ENCODE measurements around the gene ATP6AP2. TPM values are rescaled to one million over a fixed set of nuclear protein-coding genes. Genes with fewer than 3 reads are reported as not detected.

Gene ATP6AP2, protein sequence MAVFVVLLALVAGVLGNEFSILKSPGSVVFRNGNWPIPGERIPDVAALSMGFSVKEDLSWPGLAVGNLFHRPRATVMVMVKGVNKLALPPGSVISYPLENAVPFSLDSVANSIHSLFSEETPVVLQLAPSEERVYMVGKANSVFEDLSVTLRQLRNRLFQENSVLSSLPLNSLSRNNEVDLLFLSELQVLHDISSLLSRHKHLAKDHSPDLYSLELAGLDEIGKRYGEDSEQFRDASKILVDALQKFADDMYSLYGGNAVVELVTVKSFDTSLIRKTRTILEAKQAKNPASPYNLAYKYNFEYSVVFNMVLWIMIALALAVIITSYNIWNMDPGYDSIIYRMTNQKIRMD
- total RNA-seq: 75.3 and 76.7 TPM in 2 replicates

DNA sequence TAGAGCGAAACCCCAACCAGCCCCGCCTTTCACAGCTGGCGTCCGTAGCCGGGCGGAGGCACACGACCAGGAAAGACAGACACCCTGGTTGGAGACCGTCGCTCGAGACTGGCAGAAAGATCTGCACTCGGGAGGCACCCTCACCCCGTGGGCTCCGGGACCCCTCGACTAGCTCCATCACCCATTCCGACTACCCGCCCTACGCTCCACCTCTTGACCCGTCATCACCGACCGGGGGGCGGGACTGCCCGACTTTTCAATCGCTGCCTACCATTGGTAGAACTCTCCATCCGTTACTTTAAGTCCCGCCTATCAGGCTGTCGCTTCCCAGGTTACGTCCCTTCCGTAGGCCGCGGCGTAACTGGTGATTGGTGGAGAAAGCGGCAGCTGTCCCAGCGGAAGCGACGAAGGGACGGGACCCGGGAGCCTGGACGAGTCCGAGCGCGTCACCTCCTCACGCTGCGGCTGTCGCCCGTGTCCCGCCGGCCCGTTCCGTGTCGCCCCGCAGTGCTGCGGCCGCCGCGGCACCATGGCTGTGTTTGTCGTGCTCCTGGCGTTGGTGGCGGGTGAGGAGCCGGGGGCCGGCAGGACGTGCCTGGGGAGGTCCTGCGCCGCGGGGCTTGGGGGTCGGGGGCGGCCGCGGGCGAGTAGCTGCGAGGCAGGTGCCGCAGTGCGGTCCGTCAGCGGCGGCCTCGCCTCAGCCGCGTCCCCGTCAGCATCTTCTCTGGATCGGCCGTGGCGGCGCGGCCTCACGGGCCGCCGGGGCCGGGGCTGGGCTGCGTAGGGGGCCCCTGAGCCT is at the start of gene ATP6AP2:
Gene ATP6AP2 (plus strand): TSS at position 434 of the 799 bp plus-strand sequence. CDS start 96 bp downstream, at position 530.
- intact Hi-C loops (cut with micrococcal nuclease): loop anchor here (1.0 to 10.0 kb wide), 11 partner anchors 9 to 1770 kb away; partner anchors contain the start of genes CXorf38 and USP9X

DNA sequence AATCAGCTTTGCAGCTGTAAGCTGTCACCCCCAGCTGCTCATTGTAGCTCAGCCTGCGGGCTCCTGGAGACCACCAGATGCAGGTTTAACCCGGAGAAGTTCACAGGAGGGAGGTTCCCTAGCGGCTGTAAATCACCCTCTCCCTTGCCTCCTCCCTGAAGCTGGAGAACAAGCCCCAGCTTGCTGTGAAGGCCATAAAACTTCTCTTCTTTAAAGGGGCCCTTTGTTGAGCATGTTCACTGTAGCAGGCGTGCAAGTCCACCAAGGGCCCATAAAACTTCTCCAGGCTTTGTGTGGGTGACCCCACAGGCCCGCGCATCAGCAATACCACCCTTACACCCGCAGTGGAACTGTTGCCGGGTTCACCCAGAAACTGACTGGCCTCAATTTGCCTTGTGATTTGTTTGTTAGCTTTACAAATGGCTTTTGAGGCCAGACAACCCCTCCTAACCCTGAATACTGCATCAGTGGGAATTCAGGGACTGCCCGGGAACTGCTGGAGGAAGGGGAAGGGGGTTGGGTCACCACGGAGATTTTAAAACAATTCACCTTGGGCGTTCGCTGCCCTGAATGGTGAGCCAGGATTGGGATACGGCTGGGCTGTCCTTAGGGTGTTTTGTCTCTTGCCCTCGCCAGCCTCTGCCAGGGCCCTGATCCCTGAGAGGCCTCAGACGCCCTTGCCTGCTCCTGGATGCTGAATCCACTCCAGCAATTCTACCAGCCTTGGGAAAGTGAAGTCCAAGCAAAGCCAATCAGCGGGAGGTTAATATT is 49.5 kb upstream of the ATP6AP2 start:
- intact Hi-C loops (cut with micrococcal nuclease): no loop called here

DNA sequence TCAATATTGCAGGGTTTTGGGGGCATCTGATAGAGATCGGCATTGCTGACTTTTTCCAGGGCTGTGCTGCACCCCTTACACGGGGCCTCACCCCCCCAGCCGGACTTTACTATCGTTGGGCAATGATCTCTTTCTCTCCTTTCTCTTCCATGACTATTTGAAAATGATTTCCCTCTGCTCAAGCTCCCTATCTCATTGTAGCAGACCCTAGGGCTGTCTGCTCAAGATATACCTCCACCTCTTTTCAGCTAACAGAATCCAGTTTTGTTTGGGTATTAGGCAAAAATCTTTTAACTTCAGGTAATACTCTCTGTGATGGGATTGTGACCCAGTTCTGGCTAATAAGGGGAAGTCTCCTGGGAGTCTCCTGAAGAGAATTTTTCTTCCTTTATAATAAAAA is 43.5 kb upstream of the ATP6AP2 start:
- intact Hi-C loops (cut with micrococcal nuclease): no loop called here

DNA sequence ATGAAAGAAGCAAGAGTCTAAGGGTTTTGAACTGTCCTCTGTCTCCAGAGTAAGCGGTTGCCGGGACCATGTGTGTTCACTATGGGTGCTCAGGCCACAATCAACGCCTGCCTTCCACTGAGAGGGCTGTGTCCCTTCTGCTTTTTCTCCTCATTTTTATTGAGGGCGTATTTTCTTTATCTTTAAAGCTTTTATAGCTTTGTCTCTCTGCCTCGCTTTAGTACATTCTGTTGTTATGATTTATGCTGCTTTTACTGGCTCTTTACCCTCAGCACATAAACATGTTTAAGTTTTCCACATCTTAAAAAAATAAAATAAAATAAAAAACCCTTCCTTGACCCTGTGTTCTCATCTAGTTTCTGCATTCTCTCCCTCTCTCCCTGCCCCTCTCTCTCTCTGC is 42.4 kb upstream of the ATP6AP2 start:
- intact Hi-C loops (cut with micrococcal nuclease): no loop called here

DNA sequence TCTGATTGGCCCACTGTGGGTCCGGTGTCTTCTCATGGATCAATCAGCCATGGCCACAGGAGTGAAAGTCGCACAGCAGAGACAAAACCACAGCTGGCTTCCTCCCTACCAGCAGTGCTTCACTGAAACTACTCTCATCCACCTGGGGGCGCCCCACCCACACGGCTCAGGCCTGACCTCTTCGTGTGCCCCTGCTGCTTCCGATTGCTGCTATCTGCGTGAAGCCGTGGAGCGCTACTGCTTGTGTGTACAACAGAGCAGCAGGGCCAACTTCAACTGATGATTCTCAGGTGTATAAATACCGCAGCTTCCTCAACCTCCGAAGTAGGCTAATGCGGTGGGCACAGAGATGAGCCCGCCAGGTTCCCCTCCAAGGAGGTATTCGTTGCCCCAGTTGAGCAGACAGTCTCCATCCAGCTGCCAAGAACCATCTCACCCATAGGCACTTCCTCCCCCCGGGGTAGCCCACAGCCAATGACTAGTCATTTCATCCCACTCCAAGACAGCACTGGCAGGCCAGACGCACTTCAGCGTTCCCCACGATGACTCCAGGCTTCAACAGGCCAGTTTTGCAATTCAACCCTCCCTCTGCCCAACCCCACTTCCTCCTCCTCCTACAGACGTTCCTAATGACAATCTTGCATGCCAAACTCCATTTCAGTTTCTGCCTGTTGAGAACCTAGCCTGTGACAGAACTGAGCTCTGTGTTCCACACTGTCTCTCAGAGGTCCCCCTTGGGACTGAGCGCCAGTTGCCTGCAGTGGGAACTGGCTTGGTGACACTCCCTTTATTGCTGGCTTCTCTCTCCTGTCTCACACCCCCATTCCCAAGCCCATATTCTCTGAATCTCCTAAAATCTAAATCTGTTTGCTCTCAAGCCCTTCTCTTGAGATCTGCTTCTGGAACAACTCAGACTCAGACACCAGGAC is 41.3 kb upstream of the ATP6AP2 start:
- intact Hi-C loops (cut with micrococcal nuclease): loop anchor here (1.0 to 10.0 kb wide), 3 partner anchors 41 to 575 kb away; partner anchors contain the start of gene ATP6AP2

DNA sequence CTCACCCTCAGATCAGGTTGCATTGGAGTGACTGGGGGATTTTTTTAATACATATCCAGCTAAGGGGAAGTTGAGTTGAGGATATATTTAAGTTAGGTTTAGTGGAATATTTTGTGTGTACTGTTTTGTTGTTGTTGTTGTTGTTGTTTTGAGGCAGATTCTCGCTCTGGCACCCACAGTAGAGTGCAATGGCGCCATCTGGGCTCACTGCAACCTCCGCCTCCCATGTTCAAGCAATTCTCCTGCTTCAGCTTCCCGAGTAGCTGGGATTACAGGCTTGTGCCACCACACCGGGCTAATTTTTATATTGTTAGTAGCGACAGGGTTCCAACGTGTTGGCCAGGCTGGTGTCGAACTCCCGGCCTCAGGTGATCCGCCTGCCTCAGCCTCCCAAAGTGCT is 38.6 kb upstream of the ATP6AP2 start:
- intact Hi-C loops (cut with micrococcal nuclease): loop anchor here (10.0 kb wide), 1 partner anchor 573 kb away; no protein-coding TSS in a partner anchor

DNA sequence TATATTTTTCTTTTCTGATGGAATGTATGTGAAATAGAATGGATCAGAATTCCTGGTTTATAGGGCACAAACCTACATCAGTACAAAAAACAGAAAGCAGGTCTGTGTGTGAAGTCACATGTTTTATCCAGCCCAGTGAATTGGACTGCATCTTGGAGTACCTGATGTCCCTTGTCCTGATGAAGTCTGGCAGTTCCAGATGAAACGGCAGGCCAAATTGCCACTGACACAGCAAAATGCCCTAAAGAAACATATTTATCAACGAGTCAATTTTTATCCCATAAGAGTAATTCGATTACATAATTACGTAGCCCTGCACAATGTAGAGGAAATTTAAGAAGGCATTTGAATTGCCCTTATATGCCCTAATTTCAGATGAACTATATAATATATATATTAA is 37.8 kb upstream of the ATP6AP2 start:
- intact Hi-C loops (cut with micrococcal nuclease): loop anchor here (10.0 kb wide), 1 partner anchor 572 kb away; no protein-coding TSS in a partner anchor

DNA sequence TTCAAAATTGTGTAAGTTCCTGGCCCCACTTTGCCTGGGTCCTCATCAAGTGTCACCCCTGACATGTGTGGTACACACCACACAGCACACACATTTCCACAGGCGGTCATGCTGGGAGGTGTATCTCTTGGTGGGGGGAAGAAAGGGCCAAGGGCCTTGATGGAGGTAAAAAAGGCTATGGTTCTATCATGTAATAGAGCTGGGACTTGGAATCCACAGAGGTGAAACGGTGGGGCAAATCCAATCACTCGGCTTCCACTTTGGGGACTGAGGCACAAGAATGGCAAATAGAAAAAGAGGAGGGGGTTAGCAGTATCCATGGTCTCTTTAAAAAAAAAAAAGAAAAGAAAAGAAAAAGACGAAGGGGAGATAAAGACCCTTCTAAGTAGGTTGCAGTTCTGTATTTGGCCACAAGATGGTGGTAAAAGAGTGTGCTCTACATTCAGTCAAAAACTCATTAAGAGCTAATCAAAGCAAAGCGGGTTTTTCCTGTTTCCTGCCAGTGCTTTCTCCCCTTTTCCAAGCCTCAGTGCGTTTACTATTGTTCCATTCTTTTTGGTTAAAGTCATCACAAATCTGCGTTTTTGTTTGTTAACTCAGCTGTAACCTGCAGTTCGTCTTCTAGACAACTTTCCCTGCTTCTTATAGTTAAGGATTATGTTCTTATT is 37.0 kb upstream of the ATP6AP2 start:
- intact Hi-C loops (cut with micrococcal nuclease): loop anchor here (1.0 to 10.0 kb wide), 5 partner anchors 37 to 710 kb away; partner anchors contain the start of gene ATP6AP2

DNA sequence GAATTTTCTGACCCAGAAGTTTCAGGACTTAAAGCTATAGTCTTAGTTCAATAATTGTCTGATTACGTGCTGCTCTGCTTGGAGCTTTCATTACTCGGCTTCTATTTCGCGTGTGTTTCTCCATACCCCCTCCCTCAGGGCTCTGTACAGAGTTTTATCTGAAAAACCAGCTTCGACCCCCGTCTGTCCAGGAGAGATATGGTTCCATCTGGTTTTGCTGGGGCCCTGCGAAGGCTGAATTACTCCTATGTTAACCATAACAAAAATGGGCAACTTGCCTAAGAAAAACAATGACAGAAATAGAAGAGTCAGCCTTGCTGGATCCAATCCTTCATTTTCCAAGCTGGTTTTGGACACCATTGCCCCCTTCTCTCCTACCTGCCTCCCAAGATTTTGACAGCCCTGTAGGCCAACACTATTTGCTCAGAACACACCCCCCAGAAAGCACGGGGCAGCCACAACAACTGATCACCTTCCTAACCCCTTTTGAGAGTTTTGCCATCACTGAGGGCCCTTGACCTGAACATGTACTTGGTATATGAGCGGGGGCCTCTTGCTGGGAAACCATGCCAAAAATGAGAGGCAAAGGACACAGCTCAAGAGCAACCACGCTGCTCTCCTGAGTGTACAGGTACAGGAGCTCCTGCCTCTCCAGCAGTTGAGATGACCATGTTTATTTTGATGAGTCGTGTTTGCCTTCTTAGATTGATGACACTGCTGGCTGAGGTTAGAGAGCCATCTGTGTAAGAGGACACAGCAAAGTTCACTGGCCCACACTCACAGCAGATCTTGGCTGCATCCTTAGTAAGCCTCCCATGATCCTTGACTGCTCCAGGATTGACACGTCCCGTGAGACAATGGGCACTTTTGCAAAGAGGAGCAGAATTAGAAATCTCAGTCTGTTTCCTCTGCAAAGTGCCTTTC is 36.2 kb upstream of the ATP6AP2 start:
- intact Hi-C loops (cut with micrococcal nuclease): loop anchor here (1.0 to 10.0 kb wide), 5 partner anchors 36 to 709 kb away; partner anchors contain the start of gene ATP6AP2

DNA sequence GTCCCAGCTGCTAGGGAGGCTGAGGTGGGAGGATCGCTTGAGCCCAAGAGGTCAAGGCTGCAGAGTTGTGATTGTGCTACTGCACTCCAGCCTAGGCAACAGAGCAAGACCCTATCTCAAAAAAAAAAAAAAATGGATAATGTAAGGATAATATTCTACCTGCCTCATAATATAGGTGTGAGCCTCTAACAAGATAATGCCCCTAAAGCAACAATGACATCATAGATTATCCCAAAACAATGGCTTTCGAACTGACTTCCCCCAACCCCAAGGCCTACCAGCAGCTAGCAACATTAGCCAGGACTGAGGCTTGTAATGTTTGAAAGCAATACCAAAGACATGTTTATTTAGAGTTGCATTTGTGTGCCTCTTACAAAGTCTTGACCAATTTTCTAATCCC is 33.9 kb upstream of the ATP6AP2 start:
- intact Hi-C loops (cut with micrococcal nuclease): loop anchor here (10.0 kb wide), 1 partner anchor 568 kb away; no protein-coding TSS in a partner anchor

DNA sequence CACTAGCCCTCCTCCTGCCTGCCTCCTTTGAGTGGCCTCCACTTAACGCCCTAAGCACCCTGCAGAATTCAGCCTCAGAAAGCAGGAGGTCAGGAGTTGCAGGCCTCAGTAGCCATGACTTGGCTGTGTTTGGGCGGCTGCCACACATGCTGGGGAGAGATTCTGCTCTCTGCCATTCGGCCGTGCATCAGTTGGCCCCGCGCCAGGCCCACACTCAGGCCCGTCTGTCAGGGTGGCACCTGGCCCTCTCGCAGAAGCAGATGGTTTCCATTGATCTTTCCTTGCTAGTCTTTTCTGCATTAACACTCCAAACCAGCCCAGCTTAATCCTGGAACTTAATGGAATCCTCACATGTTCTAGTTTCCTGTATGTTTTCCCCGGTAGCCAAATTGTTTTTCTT is 30.7 kb upstream of the ATP6AP2 start:
- intact Hi-C loops (cut with micrococcal nuclease): no loop called here

DNA sequence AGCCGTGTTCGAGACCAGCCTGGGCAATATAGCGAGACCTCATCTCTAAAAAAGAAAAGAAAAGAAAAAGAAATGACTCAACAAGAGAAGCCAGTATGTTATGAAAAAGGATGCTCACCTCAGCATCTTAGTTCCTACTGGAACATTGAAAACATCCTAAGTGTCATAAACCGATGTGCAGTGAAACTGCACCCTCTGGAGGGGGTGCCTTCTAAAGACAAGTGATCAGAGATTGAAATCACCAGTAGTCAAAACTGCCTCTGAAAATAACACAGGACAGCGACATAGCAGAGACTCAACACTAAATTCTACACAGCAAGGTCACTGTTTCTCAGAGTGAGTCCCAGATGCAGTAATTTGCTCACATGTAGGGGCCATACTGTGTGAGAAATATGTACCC is 28.0 kb upstream of the ATP6AP2 start:
- intact Hi-C loops (cut with micrococcal nuclease): no loop called here

DNA sequence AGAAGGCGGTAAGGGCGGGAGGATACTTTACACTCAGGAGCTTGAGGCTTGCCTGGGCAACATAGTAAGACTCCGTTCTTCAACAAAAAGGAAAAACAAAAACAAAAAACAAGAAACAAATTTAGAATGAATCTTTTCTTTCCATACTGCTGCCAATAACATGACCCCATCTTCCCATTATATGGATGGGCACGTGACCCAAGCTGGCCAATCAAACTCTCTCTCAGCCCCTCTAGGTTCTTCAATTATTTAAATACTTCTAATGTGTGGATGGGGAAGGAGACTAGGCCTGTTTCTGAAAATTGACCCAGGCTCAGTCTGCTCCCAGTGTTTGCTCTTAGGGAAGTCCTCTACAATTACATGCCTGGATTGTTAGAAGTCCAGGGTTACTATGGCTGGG is 22.2 kb upstream of the ATP6AP2 start:
- intact Hi-C loops (cut with micrococcal nuclease): no loop called here

DNA sequence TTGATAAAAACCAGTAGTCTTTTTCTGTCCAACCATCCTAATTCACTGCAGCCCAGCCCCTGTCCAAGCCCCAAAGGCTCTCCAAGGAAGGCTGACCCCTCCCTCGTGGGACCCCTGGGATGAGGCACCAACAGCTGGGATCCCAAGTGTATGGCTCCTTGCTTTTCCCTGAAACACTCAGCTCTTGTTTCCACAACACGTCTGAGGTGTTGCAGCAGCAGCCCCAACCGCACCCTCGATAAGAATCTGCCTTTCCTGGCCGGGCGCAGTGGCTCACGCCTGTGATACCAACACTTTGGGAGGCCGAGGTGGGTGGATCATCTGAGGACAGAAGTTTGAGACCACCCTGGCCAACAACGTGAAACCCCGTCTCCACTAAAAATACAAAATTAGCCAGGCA is 17.0 kb upstream of the ATP6AP2 start:
- intact Hi-C loops (cut with micrococcal nuclease): no loop called here

DNA sequence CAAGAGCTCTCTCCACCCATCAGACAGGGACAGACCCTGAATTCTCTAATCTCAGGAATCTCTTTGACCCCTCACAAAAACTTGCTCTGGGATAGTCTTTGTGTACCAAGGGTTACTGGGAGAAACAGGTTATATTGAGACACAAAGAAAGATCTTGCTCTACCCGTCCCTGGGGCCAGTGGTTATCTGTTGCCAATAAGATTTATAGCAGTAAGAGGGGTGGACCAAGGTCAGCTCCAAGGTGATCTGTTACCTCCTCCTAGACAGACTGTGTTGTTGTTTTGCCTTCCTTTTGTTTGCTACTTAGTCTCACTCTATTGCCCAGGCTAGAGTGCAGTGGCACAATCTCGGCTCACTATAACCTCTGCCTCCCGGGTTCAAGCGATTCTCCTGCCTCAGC is 16.3 kb upstream of the ATP6AP2 start:
- intact Hi-C loops (cut with micrococcal nuclease): no loop called here

DNA sequence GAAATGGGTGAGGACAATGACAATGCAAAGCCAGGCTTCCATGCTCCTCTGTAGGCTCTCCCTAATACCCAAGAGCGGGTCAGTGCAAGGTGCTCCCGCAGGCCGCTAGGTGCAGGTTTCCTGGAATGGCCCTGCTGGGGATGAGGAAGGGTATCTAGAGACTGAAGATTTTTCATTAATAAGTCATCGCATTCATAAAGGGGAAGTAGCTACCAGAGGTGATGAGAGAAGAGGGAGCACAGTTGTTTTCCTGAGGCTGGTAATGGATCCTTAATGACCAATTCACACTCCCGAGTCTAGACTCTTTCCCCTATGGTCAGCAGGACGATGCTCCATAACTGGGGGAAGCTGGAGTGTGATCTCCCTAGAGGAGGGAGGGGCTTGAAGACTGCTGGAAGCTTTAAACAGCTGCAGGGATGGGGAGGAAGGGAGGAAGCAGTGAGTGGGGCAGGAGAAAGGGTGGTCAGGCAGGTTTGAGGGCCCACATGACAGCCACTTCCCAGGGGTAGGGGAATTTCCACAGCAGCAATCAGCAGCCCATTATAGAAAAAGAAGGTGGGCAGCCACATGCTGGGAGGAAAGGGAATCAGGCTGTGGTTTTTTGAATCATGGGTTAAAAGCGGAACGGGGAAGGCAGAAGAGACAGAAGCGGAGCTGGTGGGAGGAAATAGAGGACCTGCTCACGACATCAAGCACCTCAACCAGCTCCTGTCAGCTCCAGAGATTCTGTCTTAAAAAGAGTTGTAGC is 10.2 kb upstream of the ATP6AP2 start:
- intact Hi-C loops (cut with micrococcal nuclease): loop anchor here (1.0 kb wide), 1 partner anchor 10 kb away; the partner anchor contains the start of gene ATP6AP2

DNA sequence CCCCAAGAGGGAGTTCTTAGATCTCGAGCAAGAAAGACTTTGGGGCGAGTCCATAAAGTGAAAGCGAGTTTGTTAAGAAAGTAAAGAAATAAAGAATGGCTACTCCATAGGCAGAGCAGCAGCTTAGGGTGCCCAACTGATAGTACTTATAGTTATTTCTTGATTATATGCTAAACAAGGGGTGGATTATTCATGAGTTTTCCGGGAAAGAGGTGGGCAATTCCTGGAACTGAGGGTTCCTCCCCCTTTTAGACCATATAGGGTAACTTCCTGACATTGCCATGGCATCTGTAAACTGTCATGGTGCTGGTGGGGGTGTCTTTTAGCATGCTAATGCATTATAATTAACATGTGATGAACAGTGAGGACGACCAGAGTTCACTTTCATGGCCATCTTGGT is 9.6 kb upstream of the ATP6AP2 start:
- intact Hi-C loops (cut with micrococcal nuclease): loop anchor here (1.0 kb wide), 1 partner anchor 9 kb away; the partner anchor contains the start of gene ATP6AP2

DNA sequence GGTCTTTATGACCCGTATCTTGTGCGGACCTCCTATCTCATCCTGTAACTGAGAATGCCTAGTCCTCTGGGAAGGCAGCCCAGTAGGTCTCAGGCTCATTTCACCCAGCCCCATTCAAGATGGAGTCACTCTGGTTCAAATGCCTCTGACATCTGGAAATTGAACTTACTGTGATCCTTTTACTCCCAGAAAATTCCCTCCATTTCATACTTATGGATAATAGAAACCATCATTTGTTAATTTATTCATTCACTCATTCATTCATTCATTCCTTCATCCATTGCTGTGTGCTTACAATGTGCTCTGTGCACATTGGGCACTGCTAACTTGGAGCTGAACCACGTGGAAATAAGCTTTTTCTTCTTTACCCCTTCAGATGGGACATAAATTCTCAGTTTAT is 9.2 kb upstream of the ATP6AP2 start:
- intact Hi-C loops (cut with micrococcal nuclease): loop anchor here (1.0 kb wide), 1 partner anchor 9 kb away; the partner anchor contains the start of gene ATP6AP2
